Natural killer cell (primary cell): ENCODE data around the gene C4orf51. TPM values are rescaled to one million over a fixed set of nuclear protein-coding genes. Genes with fewer than 3 reads are reported as not detected.

ENCODE experiments used
- ATAC-seq, 3 donors: fragments of 150-1000 bp in 2 of 3; fragments of 200-7000 bp in 1 of 3; cut with Tn5 transposase; 1 replicate in 1 of 3; 2 replicates in 2 of 3; pipeline ENCODE4 v1.10.0; 2021; ENCODE audit warnings: mild to moderate bottlenecking in 2 of 3, moderate library complexity in 2 of 3
- DNase-seq, 2 donors: peaks; one replicate each; pipeline versions ENCODE4 v3.0.0 to v3.0.0-alpha.2; 2013 to 2021; ENCODE audit warnings: mixed read lengths in 1 of 2
- H3K27ac ChIP-seq: one replicate; pipeline ENCODE4 v1.5.1; 2013; ENCODE audit warnings: mild to moderate bottlenecking, low read length
- H3K27me3 ChIP-seq: one replicate; pipeline ENCODE4 v1.6.1; 2013; ENCODE audit warnings: low read length; ENCODE audit not compliant: control insufficient read depth, insufficient read depth
- H3K36me3 ChIP-seq: one replicate; pipeline ENCODE4 v1.6.1; 2013; ENCODE audit warnings: low read length; ENCODE audit not compliant: control insufficient read depth, insufficient read depth
- H3K4me1 ChIP-seq: one replicate; pipeline ENCODE4 v1.6.1; 2013; ENCODE audit warnings: low read length; ENCODE audit not compliant: control insufficient read depth, insufficient read depth
- H3K4me3 ChIP-seq: one replicate; pipeline ENCODE4 v1.5.1; 2013; ENCODE audit warnings: low read length
- H3K9me3 ChIP-seq: one replicate; pipeline ENCODE4 v1.6.1; 2013; ENCODE audit warnings: low read length; ENCODE audit not compliant: control insufficient read depth, insufficient read depth
- H3K27ac Mint-ChIP-seq, 2 donors: one replicate each; pipeline ENCODE4 v1.8.0; 2022; ENCODE audit warnings: mild to moderate bottlenecking in 2 of 2, mixed read lengths in 2 of 2, moderate library complexity in 1 of 2
- H3K27me3 Mint-ChIP-seq, 2 donors: one replicate each; pipeline ENCODE4 v1.8.0; 2022; ENCODE audit warnings: low read depth in 2 of 2, mixed read lengths in 2 of 2
- H3K36me3 Mint-ChIP-seq: one replicate; pipeline ENCODE4 v1.8.0; 2022; ENCODE audit warnings: mixed read lengths
- H3K4me1 Mint-ChIP-seq, 2 donors: one replicate each; pipeline ENCODE4 v1.8.0; 2022; ENCODE audit warnings: mixed read lengths in 2 of 2
- H3K4me3 Mint-ChIP-seq: one replicate; pipeline ENCODE4 v1.8.0; 2022; ENCODE audit warnings: mild to moderate bottlenecking, moderate library complexity, mixed read lengths
- H3K9me3 Mint-ChIP-seq, 2 donors: one replicate each; pipeline ENCODE4 v1.8.0; 2022; ENCODE audit warnings: mixed read lengths in 2 of 2
- WGBS: methylation state at CpG from one replicate; pipeline ENCODE4 v1.1.7; 2013; ENCODE audit warnings: missing lambda C conversion rate; ENCODE audit not compliant: insufficient coverage; 5-methylcytosine and 5-hydroxymethylcytosine counted together
- intact Hi-C: fragments of 100-400 bp; cut with micrococcal nuclease; formaldehyde crosslinking; loops from one replicate; pipeline ENCODE4 v1.14.2; 2022
- total RNA-seq, 4 donors: library from RNA; stranded (reverse); fragments of 120-200 nt in 1 of 4; gene quantifications; one replicate each; pipeline versions ENCODE4 v1.2.3 to v1.2.4, GENCODE V29; 2013 to 2022
- TF ChIP-seq, protein P1 (sequence below): fragments of 200-600 bp; IDR thresholded peaks from one replicate; pipeline ENCODE4 v1.8.0; 2022; ENCODE audit warnings: antibody characterized with exemption

C4orf51 gene
- total RNA-seq, 3 donors from 2014 or later (not counting 1 experiment from before 2014, with no cell fraction given), result not detected

DNA sequence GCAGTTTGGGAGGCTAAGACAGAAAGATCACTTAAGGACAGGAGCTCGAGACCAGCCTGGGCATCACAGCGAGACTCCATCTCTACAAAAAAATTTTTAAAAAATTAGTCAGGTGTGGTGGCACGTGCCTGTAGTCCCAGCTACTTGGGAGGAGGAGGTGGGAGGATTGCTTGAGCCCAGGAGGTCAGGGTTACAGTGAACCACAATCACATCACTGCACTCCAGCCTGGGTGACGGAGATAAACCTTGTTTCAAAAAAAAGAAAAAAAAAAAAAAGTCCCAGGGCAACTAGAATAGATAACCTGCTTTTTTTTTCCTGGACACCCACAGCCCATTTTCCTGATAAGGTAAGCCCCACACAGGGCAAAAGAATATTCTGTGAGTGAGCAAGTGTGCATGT is 96.3 kb downstream of the C4orf51 start:
- no peak overlapping the region for H3K27ac ChIP-seq
- no peaks in the 10 kb centered on the region for H3K9me3 ChIP-seq
- H3K27me3 ChIP-seq, result no peaks in the 10 kb centered on the region
- TF ChIP-seq, protein P1, sequence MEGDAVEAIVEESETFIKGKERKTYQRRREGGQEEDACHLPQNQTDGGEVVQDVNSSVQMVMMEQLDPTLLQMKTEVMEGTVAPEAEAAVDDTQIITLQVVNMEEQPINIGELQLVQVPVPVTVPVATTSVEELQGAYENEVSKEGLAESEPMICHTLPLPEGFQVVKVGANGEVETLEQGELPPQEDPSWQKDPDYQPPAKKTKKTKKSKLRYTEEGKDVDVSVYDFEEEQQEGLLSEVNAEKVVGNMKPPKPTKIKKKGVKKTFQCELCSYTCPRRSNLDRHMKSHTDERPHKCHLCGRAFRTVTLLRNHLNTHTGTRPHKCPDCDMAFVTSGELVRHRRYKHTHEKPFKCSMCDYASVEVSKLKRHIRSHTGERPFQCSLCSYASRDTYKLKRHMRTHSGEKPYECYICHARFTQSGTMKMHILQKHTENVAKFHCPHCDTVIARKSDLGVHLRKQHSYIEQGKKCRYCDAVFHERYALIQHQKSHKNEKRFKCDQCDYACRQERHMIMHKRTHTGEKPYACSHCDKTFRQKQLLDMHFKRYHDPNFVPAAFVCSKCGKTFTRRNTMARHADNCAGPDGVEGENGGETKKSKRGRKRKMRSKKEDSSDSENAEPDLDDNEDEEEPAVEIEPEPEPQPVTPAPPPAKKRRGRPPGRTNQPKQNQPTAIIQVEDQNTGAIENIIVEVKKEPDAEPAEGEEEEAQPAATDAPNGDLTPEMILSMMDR, result no peak
- peaks cover 32% of the 10 kb centered on the region for H3K36me3 ChIP-seq
- H3K27me3 Mint-ChIP-seq, result no peaks in the 10 kb centered on the region
- H3K27ac Mint-ChIP-seq, result no peak overlapping the region
- no peaks in the 10 kb centered on the region for H3K9me3 Mint-ChIP-seq
- peaks cover 7 to 15% of the 10 kb centered on the region in 2 donors for H3K4me1 Mint-ChIP-seq
- DNase-seq (no peak), ATAC-seq (no peak)
- no peaks in the 10 kb centered on the region for H3K4me1 ChIP-seq
- H3K4me3 Mint-ChIP-seq, result no peak overlapping the region
- peaks cover 29% of the 10 kb centered on the region for H3K36me3 Mint-ChIP-seq
- H3K4me3 ChIP-seq, result no peak overlapping the region
- WGBS, result 100% methylated on average over 3 of the region's 4 CpGs
- intact Hi-C loops, result no loop called here

DNA sequence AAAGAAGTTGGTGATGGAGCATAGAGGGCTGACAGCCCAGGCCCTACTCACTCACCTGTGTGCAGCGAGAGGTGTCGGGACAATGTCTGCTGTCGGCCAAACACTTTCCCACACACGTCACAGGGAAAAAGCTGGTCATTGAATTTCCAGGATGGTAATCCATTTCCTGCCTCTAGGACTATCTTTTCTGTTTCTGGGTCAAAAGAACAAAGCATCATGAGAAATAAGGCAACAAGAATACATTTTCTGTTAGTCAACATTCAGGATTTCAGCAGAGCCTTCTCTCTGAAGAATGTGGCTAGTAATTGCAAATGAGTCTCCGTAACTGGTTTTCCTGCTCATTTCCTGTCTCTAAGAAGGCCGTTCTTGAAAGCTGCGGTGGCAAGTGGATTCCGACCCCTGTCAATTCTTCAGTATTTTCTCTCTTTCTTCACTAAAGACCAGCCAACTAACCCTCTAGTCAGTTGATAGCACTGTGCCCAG is 99.4 kb downstream of the C4orf51 start:
- Histone ChIP-seq H3K4me3 (no peak overlapping the region), H3K27ac (no peak overlapping the region), H3K4me1 (no peaks in the 10 kb centered on the region), H3K9me3 (no peaks in the 10 kb centered on the region), H3K27me3 (no peaks in the 10 kb centered on the region), H3K36me3 (peaks cover 17% of the 10 kb centered on the region)
- ATAC-seq (no peak), DNase-seq (no peak)
- H3K36me3 Mint-ChIP-seq, result peaks cover 22% of the 10 kb centered on the region
- H3K4me3 Mint-ChIP-seq, result no peak overlapping the region
- TF ChIP-seq, protein P1, result no peak
- no peaks in the 10 kb centered on the region for H3K9me3 Mint-ChIP-seq
- H3K4me1 Mint-ChIP-seq, result peaks cover 21 to 23% of the 10 kb centered on the region in 2 donors
- no peaks in the 10 kb centered on the region for H3K27me3 Mint-ChIP-seq
- no peak overlapping the region for H3K27ac Mint-ChIP-seq
- 82% methylated on average over 8 of the region's 8 CpGs for WGBS
- intact Hi-C loops, result no loop called here

DNA sequence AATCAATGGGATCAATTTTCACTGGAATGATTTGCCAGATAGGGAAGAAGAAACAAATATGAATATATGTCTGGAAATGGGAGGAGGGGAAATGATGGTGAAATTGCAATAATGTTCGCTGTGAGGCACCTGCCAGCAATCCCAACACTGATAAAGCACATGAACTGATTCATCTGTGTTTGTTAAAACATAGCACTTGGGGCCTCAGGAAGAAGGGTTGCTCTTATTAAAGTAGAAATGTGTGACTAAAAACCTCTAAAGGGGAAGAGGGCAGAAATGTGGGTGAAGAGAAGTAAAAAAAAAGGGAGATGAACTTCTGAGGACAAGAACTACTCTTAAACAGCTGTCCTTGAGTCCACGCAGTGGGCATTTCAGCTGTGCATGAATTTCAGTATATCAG is 101.4 kb downstream of the C4orf51 start:
- 36% methylated on average over 2 of the region's 2 CpGs for WGBS
- no peak for ATAC-seq
- Histone ChIP-seq H3K4me1 (no peaks in the 10 kb centered on the region), H3K27me3 (no peaks in the 10 kb centered on the region), H3K36me3 (peaks cover 5% of the 10 kb centered on the region), H3K4me3 (no peak overlapping the region), H3K27ac (no peak overlapping the region), H3K9me3 (no peaks in the 10 kb centered on the region)
- Mint-ChIP-seq H3K27me3 (no peaks in the 10 kb centered on the region), H3K36me3 (peaks cover 30% of the 10 kb centered on the region), H3K27ac (peak overlapping the region in 1 of 2 donors; percentile 11), H3K4me1 (peaks cover 23 to 27% of the 10 kb centered on the region in 2 donors), H3K9me3 (no peaks in the 10 kb centered on the region), H3K4me3 (no peak overlapping the region)
- DNase-seq, result no peak
- TF ChIP-seq, protein P1, result no peak
- intact Hi-C loops, result no loop called here

Other genes with a start within 250 kb of the C4orf51 start
- gene SMAD1, start 198.3 kb upstream of the C4orf51 start, total RNA-seq, result 10 to 100 TPM in 1 of 3 donors, 1 to 10 TPM in 2; 2.2 to 12.8 (median 9.9) TPM
- 10 to 100 TPM in 1 of 3 donors, 1 to 10 TPM in 2; 7.8 to 11.7 (median 9.7) TPM for gene MMAA, start 60.8 kb upstream of the C4orf51 start, total RNA-seq